Right lobe of liver (tissue), 6 donors: ENCODE data around the gene PTPN9. TPM values are rescaled to one million over a fixed set of nuclear protein-coding genes. Genes with fewer than 3 reads are reported as not detected.
A peak's percentile ranks its signal among the peaks of the same experiment; 100 is the strongest.
"Not testable (repeated sequence)": the region's sequence is repeated elsewhere in the genome, so short reads cannot be mapped to it uniquely, and the experiment has no call there.

Source experiments
- ATAC-seq, 4 donors: fragments of 200-7000 bp; cut with Tn5 transposase; one replicate each; pipeline ENCODE4 v1.9.1; 2020; ENCODE audit warnings: mild to moderate bottlenecking in 4 of 4, moderate library complexity in 4 of 4
- DNase-seq, 3 donors: peaks; one replicate each; pipeline ENCODE4 v3.0.0-alpha.2; 2020
- H3K27ac ChIP-seq, 3 donors: fragments of 200-600 bp; one replicate each; pipeline ENCODE4 v1.8.0; 2022
- H3K27me3 ChIP-seq, 2 donors: fragments of 200-600 bp; one replicate each; pipeline ENCODE4 v1.8.0; 2022
- H3K36me3 ChIP-seq, 4 donors: fragments of 200-600 bp; sonication (generic) in 1 of 4; one replicate each; pipeline versions ENCODE4 v1.5.1 to v1.8.0; 2017 to 2022; ENCODE audit warnings: control low read depth in 1 of 4
- H3K4me1 ChIP-seq, 4 donors: fragments of 200-600 bp; sonication (generic) in 1 of 4; one replicate each; pipeline versions ENCODE4 v1.5.1 to v1.8.0; 2017 to 2022; ENCODE audit warnings: control low read depth in 1 of 4
- H3K4me3 ChIP-seq, 3 donors: fragments of 200-600 bp; one replicate each; pipeline ENCODE4 v1.8.0; 2022
- H3K9me3 ChIP-seq, 4 donors: fragments of 200-600 bp; sonication (generic) in 1 of 4; one replicate each; pipeline versions ENCODE4 v1.5.1 to v1.8.0; 2017 to 2022; ENCODE audit warnings: control low read depth in 1 of 4
- POLR2A ChIP-seq: fragments of 450-650 bp; IDR thresholded peaks from one replicate; pipeline ENCODE4 v1.6.1; 2017; ENCODE audit warnings: antibody characterized with exemption, mild to moderate bottlenecking
- WGBS: methylation state at CpG from one replicate; pipeline ENCODE4 v1.1.6; 2018; ENCODE audit warnings: low coverage, low lambda C conversion rate; ENCODE audit not compliant: insufficient coverage; ENCODE audit errors: missing lambda C conversion rate; 5-methylcytosine and 5-hydroxymethylcytosine counted together
- intact Hi-C, 2 donors: fragments of 100-400 bp; cut with DNase I; formaldehyde crosslinking; loops; one replicate each; pipeline versions ENCODE4 v1.11.2 to v1.14.1; 2022
- total RNA-seq, 6 experiments: library from RNA; depleted of rRNA in 2 of 6; stranded (reverse); fragments of >200 nt in 2 of 6; fragmentation: NEBNext Ultra II Directional in 3 of 6; extraction: Animal tissue kit (Norgen Biotek cat#: 25700) in 3 of 6; gene quantifications; one replicate each; pipeline versions ENCODE4 v1.1.0 to v1.2.4, GENCODE V29; 2016 to 2023
- TF ChIP-seq, protein P1 (sequence below), 4 donors: fragments of 200-600 bp in 3 of 4; fragments of 450-650 bp in 1 of 4; IDR thresholded peaks; one replicate each; pipeline versions ENCODE4 v1.5.1 to v1.8.0; 2016 to 2022; ENCODE audit warnings: antibody characterized with exemption in 4 of 4, mild to moderate bottlenecking in 2 of 4
- donor health status: DM: no; HTN: yes; CAD: no.
- donor health status: DM: no; HTN: no; CAD: no.
- donor health status: DM: no; HTN: no; CAD: no.
- donor health status: DM: no; HTN: yes; CAD: no.
- donor health status: DM: no; HTN: yes; CAD: no.

The PTPN9 gene
- total RNA-seq, 6 experiments from 2014 or later: 7.6 to 15.4 (median 10.0) TPM

DNA sequence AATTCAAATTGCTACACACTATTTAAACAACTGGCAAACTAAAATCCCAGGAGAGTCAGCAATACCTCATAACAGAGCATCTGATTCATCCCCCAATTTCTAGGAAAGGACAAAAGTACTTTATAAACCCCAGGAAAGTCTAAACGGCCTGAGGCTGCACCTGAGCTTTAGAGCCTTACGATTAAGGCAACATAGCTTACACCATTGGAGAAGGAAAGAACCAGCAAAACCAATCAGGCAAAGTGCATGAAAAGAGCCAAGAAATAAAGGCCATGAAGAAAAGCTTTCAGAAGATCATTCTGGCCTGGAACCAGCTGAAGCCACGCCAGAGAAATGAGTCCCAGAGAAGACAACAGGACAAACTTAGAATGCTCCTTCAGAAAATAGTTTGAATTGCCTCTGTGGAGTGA lies 48.1 kb downstream of the PTPN9 start:
- peak overlapping the region; percentile 70 to 85 (median 83) for H3K27ac ChIP-seq
- intact Hi-C loops: no loop called here
- H3K27me3 ChIP-seq: no peaks in the 10 kb centered on the region
- H3K36me3 ChIP-seq: peaks cover 0 to 7% (median 1%) of the 10 kb centered on the region in 4 donors
- H3K4me1 ChIP-seq: peaks cover 1 to 34% (median 15%) of the 10 kb centered on the region in 4 donors
- peak overlapping the region; percentile 5 to 12 (median 11) for H3K4me3 ChIP-seq
- 18% methylated on average over 3 of the region's 3 CpGs for WGBS
- DNase-seq: peak in 1 of 3 donors; percentile 54
- no peaks in the 10 kb centered on the region for H3K9me3 ChIP-seq
- peak; percentile 28 to 70 (median 57) for ATAC-seq
- no peak for TF ChIP-seq POLR2A
- TF ChIP-seq, protein P1, sequence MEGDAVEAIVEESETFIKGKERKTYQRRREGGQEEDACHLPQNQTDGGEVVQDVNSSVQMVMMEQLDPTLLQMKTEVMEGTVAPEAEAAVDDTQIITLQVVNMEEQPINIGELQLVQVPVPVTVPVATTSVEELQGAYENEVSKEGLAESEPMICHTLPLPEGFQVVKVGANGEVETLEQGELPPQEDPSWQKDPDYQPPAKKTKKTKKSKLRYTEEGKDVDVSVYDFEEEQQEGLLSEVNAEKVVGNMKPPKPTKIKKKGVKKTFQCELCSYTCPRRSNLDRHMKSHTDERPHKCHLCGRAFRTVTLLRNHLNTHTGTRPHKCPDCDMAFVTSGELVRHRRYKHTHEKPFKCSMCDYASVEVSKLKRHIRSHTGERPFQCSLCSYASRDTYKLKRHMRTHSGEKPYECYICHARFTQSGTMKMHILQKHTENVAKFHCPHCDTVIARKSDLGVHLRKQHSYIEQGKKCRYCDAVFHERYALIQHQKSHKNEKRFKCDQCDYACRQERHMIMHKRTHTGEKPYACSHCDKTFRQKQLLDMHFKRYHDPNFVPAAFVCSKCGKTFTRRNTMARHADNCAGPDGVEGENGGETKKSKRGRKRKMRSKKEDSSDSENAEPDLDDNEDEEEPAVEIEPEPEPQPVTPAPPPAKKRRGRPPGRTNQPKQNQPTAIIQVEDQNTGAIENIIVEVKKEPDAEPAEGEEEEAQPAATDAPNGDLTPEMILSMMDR (IDR thresholded peaks at IDR 0.05): no peak

DNA sequence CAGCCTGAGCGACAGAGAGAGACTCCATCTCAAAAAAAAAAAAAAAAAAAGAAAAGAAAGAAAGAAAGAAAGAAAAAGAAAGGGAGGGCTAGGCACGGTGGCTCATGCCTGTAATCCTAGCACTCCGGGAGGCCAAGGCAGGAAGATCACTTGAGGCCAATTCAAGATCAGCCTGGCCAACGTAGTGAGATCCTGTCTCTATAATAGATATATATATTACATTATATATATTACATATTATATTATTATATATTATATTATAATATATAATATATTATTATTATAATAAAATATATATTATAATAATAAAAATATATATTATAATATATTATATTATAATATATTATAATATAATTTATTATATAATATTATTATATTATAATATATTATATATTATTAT lies 48.9 kb downstream of the PTPN9 start:
- Histone ChIP-seq H3K4me3 (no peak overlapping the region), H3K9me3 (no peaks in the 10 kb centered on the region), H3K27me3 (no peaks in the 10 kb centered on the region), H3K27ac (no peak overlapping the region), H3K4me1 (peaks cover 1 to 32% (median 13%) of the 10 kb centered on the region in 4 donors), H3K36me3 (peaks cover 0 to 7% (median 1%) of the 10 kb centered on the region in 4 donors)
- intact Hi-C loops: no loop called here
- DNase-seq (no peak), ATAC-seq (no peak)
- WGBS: 91% methylated on average over 4 of the region's 4 CpGs
- TF ChIP-seq, protein P1 (IDR thresholded peaks at IDR 0.05): no peak
- no peak for TF ChIP-seq POLR2A

DNA sequence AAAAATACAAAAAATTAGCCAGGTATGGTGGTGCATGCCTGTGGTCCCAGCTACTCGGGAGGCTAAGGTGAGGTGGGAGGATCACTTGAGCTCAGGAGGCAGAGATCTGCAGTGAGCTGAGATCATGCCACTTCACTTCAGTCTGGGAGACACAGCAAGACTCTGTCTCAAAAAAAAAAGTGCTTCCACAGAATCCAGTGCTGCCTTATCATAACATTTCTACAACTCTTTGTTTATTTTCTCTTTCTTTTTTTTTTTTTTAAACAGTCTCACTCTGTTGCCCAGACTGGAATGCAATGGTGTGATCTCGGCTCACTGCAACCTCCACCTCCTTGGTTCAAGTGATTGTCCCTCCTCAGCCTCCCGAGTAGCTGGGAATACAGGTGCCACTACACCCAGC lies 53.4 kb downstream of the PTPN9 start:
- H3K27me3 ChIP-seq, H3K9me3 ChIP-seq, H3K4me1 ChIP-seq, DNase-seq, ATAC-seq, H3K27ac ChIP-seq, intact Hi-C loops, H3K4me3 ChIP-seq: not testable (repeated sequence)
- 91% methylated on average over 3 of the region's 3 CpGs for WGBS
- H3K36me3 ChIP-seq: peaks cover 0 to 30% (median 14%) of the 10 kb centered on the region in 4 donors

GRCh38 chr15:75523011-75523410 lies 56.1 kb downstream of the PTPN9 start:
- 72% methylated on average over 2 of the region's 2 CpGs for WGBS
- TF ChIP-seq, protein P1 (IDR thresholded peaks at IDR 0.05): no peak
- TF ChIP-seq POLR2A: no peak
- H3K9me3 ChIP-seq: no peaks in the 10 kb centered on the region
- intact Hi-C loops: no loop called here
- H3K36me3 ChIP-seq: peaks cover 0 to 49% (median 17%) of the 10 kb centered on the region in 4 donors
- DNase-seq (no peak), ATAC-seq (peak in 2 of 4 donors; percentile 35 to 40)
- no peak overlapping the region for H3K4me3 ChIP-seq
- H3K4me1 ChIP-seq: no peaks in the 10 kb centered on the region
- H3K27ac ChIP-seq: no peak overlapping the region
- H3K27me3 ChIP-seq: no peaks in the 10 kb centered on the region

- TF ChIP-seq, protein P1 (IDR thresholded peaks at IDR 0.05): no peak
- TF ChIP-seq POLR2A: no peak
- H3K27me3 ChIP-seq: no peaks in the 10 kb centered on the region
- H3K4me3 ChIP-seq: no peak overlapping the region
- no peak for ATAC-seq
- WGBS: 100% methylated on average over 1 of the region's 1 CpG
- no peak overlapping the region for H3K27ac ChIP-seq
- no peak for DNase-seq
- H3K4me1 ChIP-seq: no peaks in the 10 kb centered on the region
- H3K36me3 ChIP-seq: peaks cover 0 to 54% (median 11%) of the 10 kb centered on the region in 4 donors
- intact Hi-C loops: no loop called here
- no peaks in the 10 kb centered on the region for H3K9me3 ChIP-seq
Measured at GRCh38 chr15:75517233-75517632, 61.9 kb downstream of the PTPN9 start.
